Measurements from ENCODE around the gene HK3.
"Not testable (repeated sequence)": the region's sequence is repeated elsewhere in the genome, so short reads cannot be mapped to it uniquely, and the experiment has no call there.

- TF ChIP-seq CTCF, POLR2A (IDR thresholded peaks at IDR 0.05): not testable (repeated sequence)
Observed at GRCh38 chr5:176870644-176871043, 28.5 kb downstream of the HK3 start.

All from body of pancreas (tissue), 4 donors.